ENCODE measurements around the gene OR5I1.

GRCh38 chr11:55936300-55936699 is at the start of gene OR5I1:
- no peak for TF ChIP-seq EHF (CRISPR knock-in tag; IDR thresholded peaks at IDR 0.05)
- TF ChIP-seq USF2 (IDR thresholded peaks at IDR 0.05): no peak
- TF ChIP-seq POLR2A (IDR thresholded peaks at IDR 0.05; ENCODE audit: low read length): no peak
- no peak for TF ChIP-seq CTCF (IDR thresholded peaks at IDR 0.05)
- no peak for TF ChIP-seq CBX2 (IDR thresholded peaks at IDR 0.05; ENCODE audit: borderline replicate concordance, low read depth)
- no peak for TF ChIP-seq ELK1 (IDR thresholded peaks at IDR 0.05; ENCODE audit: low read depth, low read length)
- no peak for TF ChIP-seq ZFP36 (IDR thresholded peaks at IDR 0.05; ENCODE audit: borderline replicate concordance, partially characterized antibody)
- TF ChIP-seq SREBF2 (IDR thresholded peaks at IDR 0.05): no peak
- no peak for TF ChIP-seq RAD21 (conservative IDR thresholded peaks at IDR 0.05 in 1 of 2, IDR thresholded peaks at IDR 0.05 in 1 of 2)
- TF ChIP-seq RCOR1 (IDR thresholded peaks at IDR 0.05; ENCODE audit: low read depth, low read length): no peak

Measured in A549 (cell line).